HEK293 (cell line): ENCODE data around the gene MND1.

Experiments used
- CTCF ChIP-seq: fragments of 450-650 bp; formaldehyde crosslinking; IDR thresholded peaks from 2 replicates; pipeline ENCODE4 v1.5.1; 2016; ENCODE audit warnings: missing biosample characterization, missing genetic modification characterization
- HOXA7 ChIP-seq: sonication (generic); formaldehyde crosslinking; IDR thresholded peaks from 2 replicates; pipeline ENCODE4 v1.8.1; 2022; ENCODE audit warnings: missing genetic modification reagents, borderline replicate concordance
- PRDM6 ChIP-seq: fragments of 450-650 bp; formaldehyde crosslinking; IDR thresholded peaks from 2 replicates; pipeline ENCODE4 v1.5.1; 2017; ENCODE audit warnings: missing biosample characterization, missing genetic modification characterization
- REPIN1 ChIP-seq: fragments of 450-650 bp; formaldehyde crosslinking; IDR thresholded peaks from 2 replicates; pipeline ENCODE4 v1.5.1; 2017; ENCODE audit warnings: missing biosample characterization, missing genetic modification characterization, low read depth
- ZBTB26 ChIP-seq: fragments of 450-650 bp; formaldehyde crosslinking; optimal IDR thresholded peaks from 2 replicates; pipeline ENCODE3; 2016; ENCODE audit warnings: missing biosample characterization, mild to moderate bottlenecking, missing genetic modification characterization
- ZNF211 ChIP-seq: fragments of 450-650 bp; formaldehyde crosslinking; IDR thresholded peaks from 2 replicates; pipeline ENCODE4 v1.5.1; 2016; ENCODE audit warnings: low read depth, missing biosample characterization, missing genetic modification characterization
- ZNF292 ChIP-seq: fragments of 450-650 bp; formaldehyde crosslinking; IDR thresholded peaks from 2 replicates; pipeline ENCODE4 v1.5.1; 2016; ENCODE audit warnings: low read depth, missing biosample characterization, missing genetic modification characterization, borderline replicate concordance
- ZNF311 ChIP-seq: fragments of 450-650 bp; formaldehyde crosslinking; IDR thresholded peaks from 2 replicates; pipeline ENCODE4 v1.5.1; 2017; ENCODE audit warnings: missing biosample characterization, missing genetic modification characterization, borderline replicate concordance
- ZNF76 ChIP-seq: fragments of 450-650 bp; formaldehyde crosslinking; IDR thresholded peaks from 2 replicates; pipeline ENCODE4; 2016; ENCODE audit warnings: low read depth, missing biosample characterization, missing genetic modification characterization, borderline replicate concordance
- ZSCAN23 ChIP-seq: fragments of 450-650 bp; formaldehyde crosslinking; IDR thresholded peaks from 2 replicates; pipeline ENCODE4 v1.5.1; 2016; ENCODE audit warnings: missing biosample characterization, missing genetic modification characterization

- TF ChIP-seq PRDM6 (tag by site-specific recombination) = no peak
- no peak for TF ChIP-seq ZNF76 (tag by site-specific recombination)
- TF ChIP-seq ZBTB26 (tag by site-specific recombination) = no peak
- TF ChIP-seq ZSCAN23 (tag by site-specific recombination) = no peak
- no peak for TF ChIP-seq CTCF (tag by site-specific recombination)
- no peak for TF ChIP-seq ZNF311 (tag by site-specific recombination)
- TF ChIP-seq ZNF211 (tag by site-specific recombination) = no peak
- no peak for TF ChIP-seq REPIN1
- TF ChIP-seq HOXA7 (CRISPR knock-in tag) = no peak
- no peak for TF ChIP-seq ZNF292 (tag by site-specific recombination)
Measured at GRCh38 chr4:153451911-153452657, 107.6 kb downstream of the MND1 start.
